GM12864 (cell line): ENCODE measurements around the gene ZXDC.

ENCODE experiments used
- DNase-seq: peaks from one replicate; pipeline ENCODE4 v3.0.0-alpha.2; 2011; ENCODE audit warnings: low read depth
- H3K4me3 ChIP-seq: 2 replicates; pipeline ENCODE4 v1.5.1; 2011; ENCODE audit warnings: mild to moderate bottlenecking, low read depth, low read length, control low read depth
- CTCF ChIP-seq: IDR thresholded peaks from 2 replicates; pipeline ENCODE4 v1.5.1; 2011; ENCODE audit warnings: low read depth, mild to moderate bottlenecking, moderate library complexity, low read length, control low read depth, inconsistent platforms; ENCODE audit errors: missing control alignments

The ZXDC gene

GRCh38 chr3:126448893-126449180, 26.9 kb downstream of the ZXDC start:
- DNase-seq, result no peak
- TF ChIP-seq CTCF, result no peak
- no peak overlapping the region for H3K4me3 ChIP-seq

GRCh38 chr3:126448136-126448892, 27.4 kb downstream of the ZXDC start:
- DNase-seq, result no peak
- no peak for TF ChIP-seq CTCF

GRCh38 chr3:126447456-126448106, 28.1 kb downstream of the ZXDC start:
- no peak for TF ChIP-seq CTCF
- DNase-seq, result no peak
- H3K4me3 ChIP-seq, result no peak overlapping the region

More at GRCh38 chr3:126448136-126448892, 27.4 kb downstream of the ZXDC start:
- no peak overlapping the region for H3K4me3 ChIP-seq

GRCh38 chr3:126446791-126447190, 28.9 kb downstream of the ZXDC start:
- no peak for DNase-seq
- no peak for TF ChIP-seq CTCF
- no peak overlapping the region for H3K4me3 ChIP-seq

GRCh38 chr3:126446301-126446700, 29.4 kb downstream of the ZXDC start:
- no peak overlapping the region for H3K4me3 ChIP-seq
- no peak for TF ChIP-seq CTCF
- no peak for DNase-seq

GRCh38 chr3:126445506-126445905, 30.2 kb downstream of the ZXDC start:
- no peak overlapping the region for H3K4me3 ChIP-seq
- no peak for TF ChIP-seq CTCF
- no peak for DNase-seq

- no peak overlapping the region for H3K4me3 ChIP-seq
- TF ChIP-seq CTCF, result no peak
- no peak for DNase-seq
Measured at GRCh38 chr3:126442856-126443242, 32.8 kb downstream of the ZXDC start.
